ENCODE measurements around the gene GYG1. TPM values are rescaled to one million over a fixed set of nuclear protein-coding genes. Genes with fewer than 3 reads are reported as not detected.
A peak's percentile ranks its signal among the peaks of the same experiment; 100 is the strongest.

GYG1 gene
- total RNA-seq (2014; rRNA removed; shearing (Covaris generic)), result 27.8 and 39.0 TPM in 2 replicates

- peak; percentile 69 for DNase-seq (ENCODE audit: low spot score)
These were observed at the start of gene GYG1 for GRCh38 chr3:148991219-148992026. Gene GYG1 (plus strand): TSS chr3:148991540. CDS start chr3:148991641, 101 bp downstream.

GRCh38 chr3:148943506-148944205 lies 47.7 kb upstream of the GYG1 start:
- peak; percentile 88 for DNase-seq (ENCODE audit: low spot score)

GRCh38 chr3:148945116-148945515 lies 46.2 kb upstream of the GYG1 start:
- DNase-seq (ENCODE audit: low spot score), result no peak

- DNase-seq (ENCODE audit: low spot score), result no peak
These were observed 42.3 kb upstream of the GYG1 start for GRCh38 chr3:148948913-148949657.

GRCh38 chr3:148950806-148951205 lies 40.5 kb upstream of the GYG1 start:
- DNase-seq (ENCODE audit: low spot score), result no peak

- DNase-seq (ENCODE audit: low spot score), result no peak
These were observed 39.6 kb upstream of the GYG1 start for GRCh38 chr3:148951599-148952361.

GRCh38 chr3:148953094-148953493 lies 38.2 kb upstream of the GYG1 start:
- DNase-seq (ENCODE audit: low spot score), result no peak

- DNase-seq (ENCODE audit: low spot score), result no peak
These were observed 36.4 kb upstream of the GYG1 start for GRCh38 chr3:148954981-148955380.

- DNase-seq (ENCODE audit: low spot score), result peak; percentile 66
These were observed 35.6 kb upstream of the GYG1 start for GRCh38 chr3:148955544-148956346.

- DNase-seq (ENCODE audit: low spot score), result no peak
These were observed 33.8 kb upstream of the GYG1 start for GRCh38 chr3:148957586-148957985.

- DNase-seq (ENCODE audit: low spot score), result no peak
These were observed 32.6 kb upstream of the GYG1 start for GRCh38 chr3:148958696-148959095.

GRCh38 chr3:148962513-148962912 lies 28.8 kb upstream of the GYG1 start:
- DNase-seq (ENCODE audit: low spot score), result peak; percentile 84

GRCh38 chr3:148964809-148965208 lies 26.5 kb upstream of the GYG1 start:
- no peak for DNase-seq (ENCODE audit: low spot score)

- no peak for DNase-seq (ENCODE audit: low spot score)
These were observed 23.0 kb upstream of the GYG1 start for GRCh38 chr3:148968321-148968720.

- DNase-seq (ENCODE audit: low spot score), result no peak
These were observed 21.1 kb upstream of the GYG1 start for GRCh38 chr3:148970271-148970670.

GRCh38 chr3:148971401-148972163 lies 19.8 kb upstream of the GYG1 start:
- no peak for DNase-seq (ENCODE audit: low spot score)

- DNase-seq (ENCODE audit: low spot score), result no peak
These were observed 16.6 kb upstream of the GYG1 start for GRCh38 chr3:148974726-148975125.

- DNase-seq (ENCODE audit: low spot score), result peak; percentile 20
These were observed 16.1 kb upstream of the GYG1 start for GRCh38 chr3:148975248-148975647.

GRCh38 chr3:148975696-148976095 lies 15.6 kb upstream of the GYG1 start:
- DNase-seq (ENCODE audit: low spot score), result no peak

GRCh38 chr3:148981273-148981672 lies 10.1 kb upstream of the GYG1 start:
- DNase-seq (ENCODE audit: low spot score), result no peak
